Inferior parietal cortex (tissue), 1 donor: ENCODE data around the gene FAM200C.

ENCODE experiments used
- DNase-seq: peaks from one replicate; pipeline ENCODE4 v3.0.0-alpha.2; 2016; ENCODE audit errors: extremely low spot score

The FAM200C gene

DNA sequence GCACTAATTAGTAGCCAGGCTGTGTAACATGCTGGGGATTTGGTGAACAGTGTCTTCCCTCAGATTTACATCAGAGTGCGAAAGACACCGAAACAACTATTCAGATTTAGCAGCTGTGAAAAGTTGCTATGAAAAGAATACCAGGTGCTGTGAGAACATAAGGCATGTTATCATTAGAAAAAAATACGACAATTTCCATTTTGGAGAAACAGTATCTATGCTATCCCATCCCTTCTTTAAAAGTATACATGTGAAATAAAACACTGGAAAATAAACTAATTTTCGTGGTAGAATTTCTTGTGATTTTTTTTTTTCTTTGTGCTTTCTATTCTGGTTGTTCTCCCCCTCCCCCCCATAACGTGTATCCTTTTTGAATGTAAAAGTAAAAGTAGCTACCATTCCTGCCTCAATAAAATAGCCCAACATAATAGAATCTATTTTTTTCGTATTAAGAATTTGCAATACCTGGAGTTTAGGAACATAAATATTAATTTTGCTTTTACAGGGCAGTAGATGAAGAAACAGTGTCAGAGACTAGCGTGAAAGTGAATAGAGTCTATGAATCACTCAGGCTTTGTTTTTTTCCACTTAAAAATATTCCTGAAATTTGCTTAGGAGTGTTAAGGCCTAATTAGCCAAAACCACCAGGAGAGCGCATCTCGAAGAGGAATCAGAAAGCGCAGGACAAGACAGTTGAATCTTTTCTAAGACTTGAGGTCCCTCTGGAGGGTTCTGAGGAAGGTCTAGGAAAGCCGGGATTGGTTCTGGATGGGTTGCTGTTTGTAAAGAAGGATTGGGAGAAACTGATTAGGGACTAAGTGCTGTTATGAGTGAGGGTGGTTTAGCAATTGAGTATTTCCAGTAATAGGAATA lies 19.8 kb upstream of the FAM200C start:
- DNase-seq, result no peak

DNA sequence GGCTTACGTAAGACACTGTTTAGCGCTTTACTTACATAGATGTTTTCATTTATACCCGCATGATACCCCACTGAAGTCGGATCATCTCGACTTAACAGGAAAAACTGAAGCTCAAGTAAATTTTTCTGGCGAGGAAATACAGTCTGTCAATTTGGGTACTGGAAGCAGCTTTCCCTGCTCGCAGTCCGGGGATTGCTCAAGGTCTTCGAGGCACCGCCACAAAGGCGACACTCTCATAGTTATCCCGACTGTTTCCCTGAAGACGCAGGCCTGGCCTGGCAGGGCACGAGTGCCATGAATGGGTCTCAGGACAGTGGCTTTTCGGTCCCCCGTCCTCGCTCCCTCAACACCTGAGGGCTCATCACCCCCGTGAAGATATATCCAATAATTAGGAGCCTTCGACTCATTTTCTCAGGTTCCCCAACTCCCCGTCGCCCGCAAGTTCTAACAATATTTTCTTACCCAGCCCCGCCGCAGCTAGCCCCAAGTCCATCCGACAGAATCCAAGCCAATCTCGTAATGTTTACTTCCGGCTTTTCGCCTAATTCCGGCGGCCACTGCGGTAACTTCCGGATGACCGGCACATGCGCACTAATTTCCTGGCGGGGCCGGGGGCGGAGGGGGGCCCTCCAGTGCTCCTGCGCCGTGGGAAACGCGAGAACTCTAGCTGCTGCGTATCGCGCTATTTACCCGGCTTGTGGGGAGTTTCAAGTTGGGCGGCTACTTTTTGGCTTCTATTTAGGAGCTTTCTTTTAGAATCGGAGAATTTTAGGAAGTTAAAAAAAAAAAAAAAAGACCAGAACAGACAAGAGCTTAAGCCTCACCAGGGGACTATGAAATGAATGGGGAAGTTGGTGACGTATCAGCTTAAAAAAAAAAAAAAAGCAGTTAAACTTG lies 19.0 kb upstream of the FAM200C start, which contains the start of gene SLU7:
Gene SLU7 (minus strand): TSS at position 521 of the 897 bp plus-strand sequence. CDS start 3,787 bp downstream, outside the sequence.
- peak; percentile 91 for DNase-seq

DNA sequence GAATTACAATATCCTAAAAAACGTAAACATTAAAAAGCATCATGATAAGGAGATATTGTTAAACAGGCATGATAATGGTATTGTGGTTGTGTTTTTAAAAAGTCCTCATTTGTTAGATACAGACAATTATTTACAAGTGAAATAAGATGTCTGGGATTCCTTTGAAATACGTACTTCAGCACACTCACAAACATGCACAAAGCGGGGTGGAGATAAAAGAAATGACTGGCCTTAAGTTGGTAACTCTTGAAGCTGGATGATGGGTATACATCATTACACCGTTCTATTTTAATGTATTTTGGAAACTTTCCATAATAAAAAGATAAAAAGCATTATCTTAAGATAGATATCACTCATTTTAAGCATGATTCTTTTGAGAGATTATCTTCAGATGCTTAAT lies 1.0 kb downstream of the FAM200C start:
- DNase-seq, result no peak

DNA sequence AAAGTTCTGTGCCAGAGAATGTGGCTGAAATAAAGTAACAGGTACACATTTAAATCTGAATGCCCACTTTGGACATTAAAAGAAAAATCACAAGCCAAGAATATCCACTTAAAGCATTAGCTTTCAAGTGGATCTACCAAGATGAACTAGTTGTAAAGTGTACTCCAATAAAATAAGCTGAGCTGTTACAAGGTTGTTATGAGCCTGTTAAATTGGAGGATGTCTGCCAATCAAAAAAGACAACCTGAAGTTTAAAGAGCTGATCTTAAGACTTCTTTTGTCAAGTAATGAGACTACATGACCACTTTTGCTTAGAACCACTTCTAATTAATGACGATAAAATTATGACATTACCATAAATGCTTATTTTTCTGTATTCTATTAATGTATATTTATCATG lies 2.4 kb downstream of the FAM200C start:
- DNase-seq, result no peak

DNA sequence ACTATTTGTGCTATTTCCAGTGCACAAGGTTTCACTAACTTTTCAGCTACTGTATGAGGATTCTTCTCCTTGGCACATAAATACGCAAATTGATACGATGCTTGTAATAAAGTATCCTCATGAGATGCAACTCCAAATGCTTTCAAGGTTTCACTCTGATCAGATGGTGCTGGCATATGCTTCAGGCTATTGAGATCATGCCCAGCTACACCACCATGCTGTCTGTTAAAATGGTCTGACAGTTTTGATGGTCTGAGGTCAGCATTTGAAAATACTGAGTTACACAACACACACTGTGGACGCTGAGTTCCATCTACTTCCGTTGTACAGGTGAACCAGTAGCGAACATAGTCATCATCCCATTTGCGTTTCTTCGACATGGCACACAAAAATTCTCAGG lies 4.7 kb downstream of the FAM200C start:
- no peak for DNase-seq

DNA sequence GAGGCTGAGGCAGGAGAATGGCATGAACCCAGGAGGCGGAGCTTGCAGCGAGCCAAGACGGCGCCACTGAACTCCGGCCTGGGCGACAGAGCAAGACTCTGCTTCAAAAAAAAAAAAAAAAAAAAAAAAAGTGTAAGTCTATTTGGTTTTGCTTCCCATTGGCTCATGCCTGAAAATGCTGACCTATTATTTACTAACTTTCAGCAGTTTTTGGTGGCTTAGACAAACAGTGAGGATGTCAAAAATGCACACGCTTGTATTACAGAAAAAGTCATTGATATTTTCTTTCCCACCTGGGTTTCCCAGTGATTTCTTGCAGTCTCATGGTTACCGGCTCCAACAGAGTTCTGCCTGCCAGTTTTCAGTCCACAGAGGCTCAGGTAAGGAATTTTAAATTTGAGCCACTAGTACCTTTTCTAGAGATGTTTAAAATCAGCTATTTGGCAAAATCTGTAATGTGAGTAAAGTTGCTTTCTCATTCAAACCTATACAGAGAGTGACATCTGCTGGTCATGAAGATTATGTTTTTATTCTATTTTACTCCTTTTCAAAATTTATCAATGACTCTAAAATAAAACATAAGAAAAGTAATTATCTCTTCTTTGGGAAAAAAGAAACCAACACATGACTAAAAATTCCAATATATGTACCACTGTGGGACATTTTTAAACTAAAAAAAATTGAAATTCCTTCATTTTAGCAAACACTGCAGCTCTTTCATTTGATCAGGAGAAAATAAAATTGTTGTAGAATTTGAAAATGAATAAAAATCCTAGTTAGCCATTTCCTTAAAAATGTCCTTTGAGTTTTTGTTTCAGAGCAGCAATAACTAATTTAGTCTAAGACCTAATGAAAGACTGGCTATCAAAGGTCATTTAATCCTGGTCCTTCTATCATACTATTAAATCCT lies 8.8 kb downstream of the FAM200C start:
- no peak for DNase-seq

DNA sequence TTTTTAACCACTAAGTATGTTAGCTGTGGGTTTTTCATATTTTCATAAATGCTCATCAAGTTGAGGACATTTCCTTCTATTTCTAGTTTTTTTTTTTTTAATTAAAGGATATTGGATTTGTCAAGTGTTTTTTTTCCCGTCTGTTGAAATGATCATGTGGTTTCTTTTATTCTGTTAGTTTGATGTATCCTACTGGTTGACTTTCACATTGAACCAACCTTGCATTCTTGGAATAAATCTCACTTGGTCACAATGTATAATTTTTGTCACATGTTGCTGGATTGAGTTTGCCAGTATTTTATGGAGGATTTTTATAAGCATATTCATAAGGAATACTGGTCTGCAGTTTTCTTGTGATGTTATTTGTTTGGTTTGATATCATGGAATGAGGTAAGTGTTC lies 12.4 kb downstream of the FAM200C start:
- no peak for DNase-seq

DNA sequence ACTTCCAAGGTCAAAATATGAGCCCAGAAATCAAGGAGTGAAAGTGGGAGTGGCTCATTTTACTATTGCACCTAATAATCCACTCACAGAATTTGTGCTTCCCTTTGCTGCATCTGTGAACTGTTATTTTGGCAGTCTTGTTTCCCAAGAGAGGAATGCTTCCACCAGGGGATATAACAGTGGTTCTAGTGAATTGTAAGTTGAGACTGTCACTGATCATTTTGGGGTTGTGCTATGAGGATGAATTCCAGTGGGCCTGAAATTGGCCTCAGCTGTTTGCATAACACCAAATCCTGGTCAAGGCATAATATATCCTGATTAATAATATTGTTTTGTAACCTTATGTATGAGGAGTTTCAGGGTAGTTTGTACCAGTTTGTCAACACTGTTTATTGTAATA lies 14.4 kb downstream of the FAM200C start:
- DNase-seq, result no peak

DNA sequence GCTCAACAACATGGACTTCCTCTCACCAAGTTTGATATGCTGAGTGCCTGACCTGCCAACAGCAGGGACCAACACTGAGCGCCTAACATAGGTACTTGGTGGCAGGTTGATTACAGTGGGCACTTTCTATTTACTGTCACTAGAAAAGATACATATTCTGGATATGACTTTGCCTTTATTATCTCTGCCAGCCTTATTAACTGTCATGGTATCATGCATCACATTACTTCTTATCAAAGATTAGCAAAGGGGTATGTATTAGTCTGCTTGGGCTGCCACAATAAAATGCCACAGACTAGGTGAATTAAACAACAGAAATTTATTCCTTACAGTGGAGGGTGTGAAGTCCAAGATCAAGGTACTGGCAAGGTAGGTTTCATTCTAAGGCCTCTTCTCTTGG lies 15.2 kb downstream of the FAM200C start:
- DNase-seq, result no peak

DNA sequence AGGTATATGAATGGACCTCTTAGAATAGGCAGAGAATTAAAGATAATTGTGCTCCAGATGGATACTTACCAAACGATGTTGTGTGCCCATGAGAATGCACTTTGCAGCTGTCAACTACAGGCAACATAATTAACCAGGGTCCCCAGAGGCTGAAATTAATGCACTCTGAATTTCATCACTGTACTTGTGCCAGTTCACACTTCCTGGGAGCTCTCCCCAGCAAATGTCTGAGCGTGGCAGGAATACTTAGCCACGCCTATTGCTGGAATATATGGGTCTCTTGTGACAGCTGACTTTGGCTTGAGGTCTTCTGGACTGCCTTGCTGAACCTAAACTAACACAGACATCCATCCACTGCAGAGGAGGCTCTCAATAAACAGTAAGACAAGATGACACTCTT lies 17.5 kb downstream of the FAM200C start:
- DNase-seq, result no peak

DNA sequence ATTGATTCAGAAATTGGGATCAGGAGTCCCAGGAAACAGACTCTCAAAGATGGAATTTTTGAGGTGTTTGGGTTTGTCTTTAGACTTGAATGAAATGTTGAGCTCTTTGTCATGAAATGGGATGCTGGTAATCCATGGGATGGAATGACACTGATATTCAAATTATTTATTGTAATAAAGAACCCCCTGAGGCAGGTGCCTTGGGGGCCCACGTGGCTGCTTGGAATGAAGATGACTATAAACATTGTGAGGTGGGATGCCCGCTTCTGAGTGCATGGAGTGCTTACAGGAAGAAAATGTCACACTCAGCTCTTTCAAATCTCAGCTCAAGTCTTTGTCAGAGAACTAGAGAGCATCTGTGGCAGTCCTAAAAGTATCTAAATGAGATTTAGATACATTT lies 19.8 kb downstream of the FAM200C start:
- no peak for DNase-seq

DNA sequence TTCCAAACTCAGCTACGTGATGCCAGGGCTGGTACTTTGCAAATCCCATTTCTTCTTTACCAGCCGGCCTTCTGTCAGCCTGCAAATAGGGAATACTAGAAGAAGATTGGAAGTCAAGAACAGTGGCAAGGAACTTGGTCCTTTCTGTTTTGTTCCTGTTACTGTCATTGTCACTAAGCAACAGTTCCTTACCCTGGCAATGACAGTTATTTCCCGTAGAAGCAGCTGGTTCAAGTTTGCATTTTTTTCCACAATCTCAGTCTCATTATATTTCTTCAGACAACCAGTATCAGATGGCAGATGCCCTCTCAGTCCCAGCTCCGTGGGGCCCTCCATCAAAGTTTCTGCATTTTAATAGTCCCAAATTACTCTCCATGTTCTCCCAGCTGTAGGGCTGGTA lies 20.3 kb downstream of the FAM200C start:
- no peak for DNase-seq

DNA sequence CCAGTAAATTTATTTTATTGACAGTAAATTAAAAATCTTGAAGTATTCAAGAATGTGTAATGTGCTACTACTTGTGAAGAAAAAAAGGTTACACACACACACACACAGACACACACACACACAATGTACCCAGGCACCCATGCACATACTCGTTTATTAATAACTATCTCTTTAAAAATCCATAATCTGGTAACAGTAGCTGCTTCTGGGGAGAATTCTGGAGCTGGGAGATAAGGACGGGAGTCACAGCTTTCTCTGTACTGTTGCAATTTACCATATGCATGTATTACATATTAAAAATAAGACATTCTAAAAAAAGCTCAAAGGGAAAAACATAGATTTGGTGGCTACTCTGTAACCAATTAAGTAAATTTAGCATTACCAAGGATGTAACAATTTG lies 21.5 kb downstream of the FAM200C start:
- DNase-seq, result no peak

DNA sequence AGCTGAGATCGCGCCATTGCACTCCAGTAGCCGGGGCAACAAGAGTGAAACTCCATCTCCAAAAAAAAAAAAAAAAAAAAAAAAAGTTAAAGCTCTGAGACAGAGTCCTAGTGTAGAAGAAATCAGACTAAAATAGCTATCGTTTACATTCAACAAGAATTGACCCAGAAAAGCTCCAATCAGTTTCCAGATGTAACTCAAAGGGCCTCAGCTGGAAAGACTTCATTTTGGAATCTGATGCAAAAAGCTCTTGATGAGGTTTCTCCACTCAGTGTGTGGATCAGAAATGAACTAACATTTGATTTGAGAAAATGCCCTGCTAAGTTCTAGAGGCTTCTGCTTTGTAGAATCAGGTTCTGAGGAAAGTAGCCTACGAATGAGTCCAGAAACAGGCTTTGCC lies 22.2 kb downstream of the FAM200C start:
- DNase-seq, result no peak

DNA sequence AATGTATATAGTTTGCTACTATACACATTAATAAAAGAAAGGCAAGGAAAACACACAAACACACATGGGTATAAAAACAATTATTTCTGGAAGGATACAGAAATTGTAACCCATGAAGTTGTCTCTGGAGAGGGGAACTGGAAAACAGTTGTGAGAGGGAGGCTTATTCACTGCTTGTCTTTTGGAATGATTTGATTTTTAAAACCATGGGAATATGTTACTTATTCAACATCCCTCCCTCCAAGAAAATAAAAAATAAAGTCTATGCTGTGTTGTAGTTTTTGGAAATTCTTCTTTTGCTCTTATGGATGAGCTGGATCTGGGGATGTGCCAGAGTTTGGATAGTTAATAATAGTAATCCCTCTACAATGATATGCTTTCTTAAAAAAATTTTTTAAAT lies 23.4 kb downstream of the FAM200C start:
- DNase-seq, result no peak

DNA sequence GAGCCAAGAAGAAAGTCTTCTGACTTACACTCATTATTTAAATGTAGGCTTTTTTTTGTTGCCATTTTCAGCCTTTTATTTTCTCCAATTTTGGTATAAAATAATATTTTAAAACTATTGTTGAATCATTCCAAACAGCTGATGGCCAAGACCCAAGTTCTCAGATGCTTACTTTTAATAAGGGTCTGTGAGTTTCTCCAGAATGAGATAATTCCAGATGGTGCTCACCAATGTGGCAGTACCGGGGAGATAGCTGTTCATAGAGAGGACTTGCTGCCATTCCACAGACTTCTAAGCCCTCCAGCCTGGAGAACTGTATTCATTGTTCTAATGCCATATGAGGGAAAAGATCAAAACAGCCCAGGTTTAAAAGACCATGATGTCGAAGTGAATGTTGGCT lies 24.2 kb downstream of the FAM200C start:
- no peak for DNase-seq

DNA sequence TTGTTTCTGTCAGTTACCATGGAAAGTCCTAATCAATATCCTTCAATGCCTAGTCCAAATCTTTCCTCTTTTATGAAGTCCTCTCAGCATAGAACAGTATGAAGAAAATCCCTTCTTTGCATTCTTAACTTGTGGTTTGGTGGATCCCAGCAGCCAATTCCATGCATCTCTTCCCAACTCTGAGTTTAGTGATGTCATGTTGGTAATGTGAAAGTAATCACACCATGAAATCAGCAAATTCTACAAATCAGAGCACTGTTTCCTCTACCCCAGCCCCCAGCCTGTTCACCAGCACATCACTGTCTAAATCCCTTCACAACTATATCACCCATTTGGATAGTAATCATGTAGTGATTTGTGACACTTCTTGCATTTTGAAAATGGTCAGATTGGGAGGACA lies 24.7 kb downstream of the FAM200C start:
- DNase-seq, result no peak

DNA sequence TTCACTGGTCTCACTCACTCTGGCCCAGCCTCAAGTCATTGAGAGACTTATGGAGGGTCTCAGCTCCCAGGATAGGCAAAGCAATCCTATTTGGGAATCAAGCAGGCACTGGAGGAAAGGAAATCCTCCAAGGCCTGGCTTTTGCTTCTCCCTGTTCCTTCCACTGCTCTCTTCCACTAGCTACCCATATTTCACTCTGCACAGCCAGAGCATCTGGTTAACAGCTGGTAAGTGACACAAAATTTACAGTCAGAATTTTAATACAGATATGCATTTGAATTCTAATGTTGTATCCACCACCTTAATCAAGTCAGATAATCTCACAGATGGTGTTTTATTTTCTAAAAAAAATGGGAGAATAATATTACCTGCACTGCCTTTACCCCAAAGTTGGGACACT lies 28.6 kb downstream of the FAM200C start:
- no peak for DNase-seq

DNA sequence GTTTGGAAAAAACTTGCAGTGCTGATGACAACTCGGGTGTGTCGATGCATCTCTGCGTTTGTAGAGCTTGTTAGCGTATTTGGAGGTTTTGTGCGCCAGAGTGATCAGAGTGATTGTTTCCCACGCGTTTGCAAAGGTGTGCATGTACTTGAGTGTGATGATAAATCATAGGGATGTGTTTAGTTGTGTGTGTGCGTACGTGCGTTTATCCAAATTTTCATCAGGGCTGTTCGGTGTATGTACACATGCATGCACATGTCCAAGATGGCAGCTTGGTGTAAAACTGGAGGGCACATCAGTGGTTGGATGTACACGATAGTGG lies 29.2 kb downstream of the FAM200C start:
- DNase-seq, result no peak

DNA sequence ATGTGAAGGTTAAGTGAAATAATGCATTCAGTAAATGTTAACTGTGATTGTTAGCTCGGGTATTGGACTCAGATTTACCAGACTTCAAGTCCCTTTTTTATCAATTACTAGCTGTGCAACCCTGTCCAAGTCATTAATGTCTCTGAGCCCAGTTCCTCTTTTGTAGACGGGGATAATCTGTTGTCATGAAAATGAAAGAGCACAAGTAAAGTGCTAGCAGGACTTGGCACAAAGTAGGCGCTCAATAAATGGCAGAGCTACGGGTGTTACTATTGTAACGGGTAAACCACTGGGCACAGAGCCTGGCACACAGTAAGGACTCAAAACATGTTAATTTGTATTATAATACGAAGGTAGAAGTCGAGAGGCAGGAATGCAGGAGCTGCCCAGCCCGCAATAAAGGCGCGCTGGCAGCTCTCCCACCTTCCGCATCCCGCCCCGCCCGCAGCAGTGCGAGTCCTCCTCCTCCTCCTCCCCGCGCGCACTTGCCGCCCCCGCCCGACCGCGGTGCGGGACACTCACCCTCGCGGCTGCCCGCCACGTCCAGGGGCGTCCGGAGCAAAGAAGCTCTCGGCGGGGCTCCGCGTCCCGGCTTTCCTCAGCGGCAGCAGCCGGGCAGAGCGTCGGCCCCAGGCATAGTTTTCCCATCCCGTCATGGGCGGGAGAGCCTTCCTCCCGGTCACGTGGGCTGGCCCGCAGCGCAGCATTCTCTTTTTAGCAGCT lies 29.7 kb downstream of the FAM200C start, which contains the start of gene C1QTNF2:
Gene C1QTNF2 (minus strand): TSS at position 637 of the 723 bp plus-strand sequence. CDS start 15,615 bp downstream, outside the sequence.
- DNase-seq, result peak; percentile 47

DNA sequence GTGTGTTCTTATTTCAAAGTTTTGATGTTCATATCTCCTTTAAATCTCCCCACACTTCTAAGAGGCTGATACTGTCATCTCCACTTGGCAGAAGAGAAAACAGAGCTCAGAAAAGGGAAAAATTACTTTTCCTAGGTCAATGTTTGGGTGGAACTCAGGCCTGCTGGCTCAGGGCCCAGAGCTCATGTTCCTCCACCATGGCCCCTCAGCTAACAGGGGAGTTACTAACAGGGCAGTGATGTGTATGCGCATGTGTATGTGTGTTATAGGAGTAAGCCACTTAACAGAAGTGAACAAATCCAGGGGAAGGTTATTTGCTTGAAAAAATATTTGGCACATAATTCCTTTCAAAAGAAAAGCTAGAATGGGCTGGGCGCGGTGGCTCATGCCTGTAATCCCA lies 32.0 kb downstream of the FAM200C start:
- DNase-seq, result no peak
